DMS 273 treated with DMSO at 0.1 percent for 48 hours (cell line): Measurements from ENCODE around the gene NOL9.

Experiments
- DNase-seq: peaks from one replicate; lab custom pipeline; 2025; lab: John Stamatoyannopoulos, UW

NOL9 gene

GRCh38 chr1:6489383-6489765 lies 64.9 kb downstream of the NOL9 start:
- DNase-seq = no peak

- no peak for DNase-seq
Measured at GRCh38 chr1:6488602-6489382, 65.5 kb downstream of the NOL9 start.

DNA sequence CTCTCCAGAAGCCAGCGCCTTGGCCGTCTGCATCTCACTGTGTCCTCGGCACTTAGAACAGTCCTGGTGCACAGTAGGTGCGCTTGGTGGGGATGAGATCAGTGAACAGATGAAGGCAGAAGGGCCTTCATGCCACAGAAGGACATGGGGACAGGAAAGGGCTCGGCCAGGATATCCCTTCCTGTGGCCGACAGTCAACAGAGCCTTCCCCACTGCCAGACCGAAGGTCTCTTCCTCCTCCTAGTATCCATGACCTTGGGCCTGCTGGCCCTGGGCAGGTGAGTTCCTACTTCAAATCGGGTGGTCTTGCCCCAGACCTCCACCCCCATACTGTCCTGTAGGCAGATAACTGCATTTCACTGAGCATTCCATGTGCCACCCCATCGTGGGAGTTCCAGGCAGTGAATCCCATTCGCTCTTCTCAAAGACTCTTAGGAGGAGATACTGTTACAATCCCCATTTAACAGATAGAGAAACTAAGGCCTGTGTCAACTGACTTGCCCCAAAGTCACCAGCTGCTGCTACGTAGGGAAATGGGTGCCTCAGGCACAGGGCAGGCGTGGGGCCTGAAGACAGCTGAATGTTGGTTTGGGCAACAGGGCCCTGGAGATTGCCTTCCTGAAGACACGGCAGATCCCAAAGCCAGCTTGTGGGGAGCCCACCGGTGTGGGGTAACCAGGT lies 66.4 kb downstream of the NOL9 start:
- DNase-seq = no peak

DNA sequence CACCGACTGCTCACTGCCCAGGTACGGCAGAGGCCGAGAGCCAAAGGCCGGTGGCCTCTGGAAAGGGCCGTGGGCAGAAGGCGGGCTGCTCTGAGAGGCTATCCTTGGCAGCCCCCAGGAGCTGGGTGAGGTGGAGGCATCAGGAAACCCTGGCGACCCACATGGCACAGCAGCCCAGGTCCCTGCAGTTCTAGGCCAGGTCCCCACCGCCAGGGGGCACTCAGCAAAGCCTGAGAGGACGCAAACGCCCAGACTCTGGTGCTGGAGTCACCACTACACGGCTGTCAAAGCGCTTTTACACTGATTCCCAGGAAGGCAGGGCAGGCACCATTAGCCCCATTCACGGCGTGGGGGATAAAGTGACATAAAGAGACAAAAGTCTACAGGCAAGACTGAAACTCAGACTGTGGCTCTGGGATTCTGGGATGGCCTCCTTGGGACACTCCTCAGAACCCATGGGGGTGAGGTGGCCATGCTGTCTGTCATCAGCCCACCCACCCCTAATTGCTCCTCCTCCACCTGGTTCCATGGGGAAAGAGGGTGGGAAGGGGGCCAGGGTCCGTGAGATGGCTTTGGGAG lies 67.8 kb downstream of the NOL9 start:
- DNase-seq = peak; percentile 65

GRCh38 chr1:6485168-6486101 lies 68.9 kb downstream of the NOL9 start:
- no peak for DNase-seq

- no peak for DNase-seq
Measured at GRCh38 chr1:6484826-6485167, 69.5 kb downstream of the NOL9 start.

DNA sequence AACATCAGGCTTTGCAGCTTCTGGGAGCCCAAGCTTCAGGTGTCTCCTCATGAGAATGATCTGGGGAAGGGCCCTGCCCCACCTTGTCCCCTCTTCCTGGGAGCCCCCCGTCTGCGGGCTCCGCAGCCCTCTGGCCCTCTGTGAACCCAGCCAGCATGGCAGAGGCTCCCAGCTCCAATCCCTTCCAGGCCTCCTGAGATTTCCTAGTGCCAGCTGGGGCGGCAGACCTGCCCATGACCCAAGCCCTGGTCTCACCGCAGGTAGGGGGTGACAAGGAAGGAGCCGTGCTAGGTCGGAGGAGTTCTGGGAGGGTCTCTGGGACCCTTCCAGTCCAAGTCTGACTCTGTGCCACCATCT lies 70.6 kb downstream of the NOL9 start:
- DNase-seq = no peak

DNA sequence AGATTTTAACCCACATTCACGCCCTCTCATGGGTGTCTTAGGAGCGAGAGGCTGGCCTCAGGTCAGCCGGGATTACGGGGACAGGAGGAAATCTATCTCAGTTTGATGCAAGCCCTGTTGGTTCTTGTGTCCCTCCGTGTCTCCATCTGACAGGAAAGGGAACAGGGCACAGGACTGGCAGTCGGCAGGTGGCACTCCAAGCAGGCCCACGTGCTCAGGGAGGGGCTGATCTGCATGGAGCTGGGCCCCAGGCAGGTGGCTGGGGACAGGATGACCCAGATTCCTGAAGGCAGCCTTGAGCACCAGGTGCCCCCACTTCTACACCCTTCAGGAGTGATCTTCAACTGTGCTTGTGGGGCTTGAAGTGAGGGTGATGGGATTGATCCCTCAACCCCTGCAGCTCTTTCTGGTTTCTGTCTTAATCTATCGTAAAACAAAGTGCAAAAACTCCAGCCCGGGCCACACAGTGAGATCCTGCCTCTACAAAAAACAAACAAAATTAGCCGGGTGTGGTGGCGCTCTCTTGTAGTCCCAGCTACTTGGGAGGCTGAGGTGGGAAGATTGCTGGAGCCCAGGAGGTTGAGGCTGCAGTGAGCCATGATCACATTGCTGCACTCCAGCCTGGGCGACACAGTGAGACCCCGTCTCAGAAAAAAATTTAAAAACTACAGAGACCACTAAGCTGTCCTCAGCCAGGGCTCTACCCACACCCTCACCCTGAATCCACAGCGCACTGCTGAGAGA lies 71.1 kb downstream of the NOL9 start:
- DNase-seq = no peak

DNA sequence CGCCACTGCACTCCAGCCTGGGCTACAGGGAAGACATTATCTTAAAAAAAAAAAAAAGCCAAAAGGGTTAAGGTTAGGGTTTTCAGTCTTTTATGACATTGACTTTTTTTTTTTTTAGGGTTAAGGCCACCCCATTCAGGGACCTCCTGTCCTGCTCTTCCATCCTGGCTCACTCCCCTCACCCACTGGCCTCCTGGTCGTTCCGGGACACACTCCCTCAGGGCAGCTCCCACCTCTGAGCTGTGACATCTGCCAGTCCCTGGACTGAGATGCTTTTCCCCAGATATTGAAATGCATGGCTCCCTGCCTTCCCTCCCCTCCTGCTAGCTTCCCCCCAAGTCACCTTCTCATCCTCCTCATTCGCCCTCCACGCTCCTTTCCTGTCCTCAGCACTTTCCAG lies 72.5 kb downstream of the NOL9 start:
- DNase-seq = no peak

- no peak for DNase-seq
Measured at GRCh38 chr1:6477039-6477820, 77.1 kb downstream of the NOL9 start.

DNA sequence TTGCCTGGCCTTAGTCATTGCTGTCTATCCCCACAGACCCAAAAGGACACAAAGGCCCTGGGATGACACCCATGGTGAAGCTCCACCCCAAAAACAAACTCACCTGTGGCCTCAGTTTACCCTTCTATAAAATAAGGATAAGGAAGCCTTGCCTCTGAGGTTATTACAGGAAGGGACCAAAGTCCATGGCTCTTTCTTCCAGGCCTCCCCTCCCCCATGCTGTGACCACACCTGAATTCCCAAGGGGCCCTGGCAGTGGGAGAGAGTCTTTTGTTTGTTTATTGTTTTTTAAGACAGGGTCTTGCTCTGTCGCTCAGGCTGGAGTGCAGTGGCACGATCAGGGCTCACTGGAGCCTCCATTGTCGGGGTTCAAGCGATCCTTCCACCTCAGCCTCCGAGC lies 77.8 kb downstream of the NOL9 start:
- no peak for DNase-seq

GRCh38 chr1:6475381-6476133 lies 78.8 kb downstream of the NOL9 start:
- no peak for DNase-seq

GRCh38 chr1:6474815-6475282 lies 79.5 kb downstream of the NOL9 start:
- no peak for DNase-seq

DNA sequence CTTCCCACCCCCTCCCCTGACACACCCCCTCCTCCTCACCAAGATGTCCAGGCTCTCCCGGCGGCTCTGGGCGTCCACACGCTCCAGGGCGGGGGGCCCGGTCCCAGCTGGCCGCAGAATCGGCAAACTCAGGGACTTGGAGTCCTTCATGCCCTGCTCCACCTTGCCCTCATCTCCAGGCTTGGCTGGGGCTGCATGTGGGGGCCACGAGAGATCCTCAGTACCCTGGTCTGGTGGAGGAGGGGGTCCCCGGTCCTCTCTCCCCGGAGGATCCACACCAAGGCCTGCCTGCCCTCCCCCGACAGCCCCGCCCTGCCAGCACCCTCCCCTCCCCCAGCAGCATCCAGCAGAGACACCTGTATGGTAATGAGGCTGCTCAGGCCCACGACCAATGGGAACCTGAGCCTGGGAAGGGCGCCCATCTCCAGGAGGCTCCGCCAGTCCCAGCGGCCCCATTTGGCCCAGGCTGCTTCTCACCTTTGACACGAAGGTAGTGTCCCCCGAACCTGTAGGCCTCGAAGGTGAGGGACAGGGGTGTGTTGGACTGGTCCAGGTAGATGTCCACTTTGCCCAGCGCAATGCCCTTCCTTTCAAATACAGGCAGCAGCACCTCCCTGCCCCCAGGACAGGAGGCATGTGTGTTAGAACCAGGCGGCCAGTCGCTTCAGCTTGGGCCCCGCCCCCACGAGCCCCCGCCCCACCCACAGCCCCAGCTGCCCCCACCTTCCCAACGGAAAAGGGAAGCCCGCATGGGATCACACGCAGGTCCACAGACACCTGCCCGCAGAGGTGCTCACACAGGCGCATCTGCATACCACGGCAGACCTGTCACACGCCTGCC lies 80.1 kb downstream of the NOL9 start:
- DNase-seq = no peak

- DNase-seq = no peak
Measured at GRCh38 chr1:6473156-6473555, 81.2 kb downstream of the NOL9 start.

GRCh38 chr1:6472391-6472790 lies 81.9 kb downstream of the NOL9 start:
- DNase-seq = no peak

- no peak for DNase-seq
Measured at GRCh38 chr1:6471970-6472368, 82.3 kb downstream of the NOL9 start.
